Measurements from ENCODE around the gene ITIH3.

- TF ChIP-seq POLR2A (IDR thresholded peaks at IDR 0.05; ENCODE audit: low read depth, low read length) (no peak), POLR2AphosphoS5 (IDR thresholded peaks at IDR 0.05; ENCODE audit: low read depth, low read length) (no peak), POU2F2 (IDR thresholded peaks at IDR 0.05; ENCODE audit: low read depth, low read length) (no peak), TAF1 (IDR thresholded peaks at IDR 0.05; ENCODE audit: low read depth, low read length) (no peak)
Measured at GRCh38 chr3:52795298-52795900, 803 bp downstream of the ITIH3 start.

All from GM12891 (cell line).